Measurements from ENCODE around the gene KNSTRN.

The KNSTRN gene

GRCh38 chr15:40435710-40436089, 53.2 kb downstream of the KNSTRN start:
- DNase-seq, result no peak

- peak in 1 of 2 experiments; percentile 51 for DNase-seq
Observed at GRCh38 chr15:40436116-40436891, 53.8 kb downstream of the KNSTRN start.

GRCh38 chr15:40436892-40437751, 54.6 kb downstream of the KNSTRN start:
- DNase-seq, result peak in 1 of 2 experiments; percentile 46

DNA sequence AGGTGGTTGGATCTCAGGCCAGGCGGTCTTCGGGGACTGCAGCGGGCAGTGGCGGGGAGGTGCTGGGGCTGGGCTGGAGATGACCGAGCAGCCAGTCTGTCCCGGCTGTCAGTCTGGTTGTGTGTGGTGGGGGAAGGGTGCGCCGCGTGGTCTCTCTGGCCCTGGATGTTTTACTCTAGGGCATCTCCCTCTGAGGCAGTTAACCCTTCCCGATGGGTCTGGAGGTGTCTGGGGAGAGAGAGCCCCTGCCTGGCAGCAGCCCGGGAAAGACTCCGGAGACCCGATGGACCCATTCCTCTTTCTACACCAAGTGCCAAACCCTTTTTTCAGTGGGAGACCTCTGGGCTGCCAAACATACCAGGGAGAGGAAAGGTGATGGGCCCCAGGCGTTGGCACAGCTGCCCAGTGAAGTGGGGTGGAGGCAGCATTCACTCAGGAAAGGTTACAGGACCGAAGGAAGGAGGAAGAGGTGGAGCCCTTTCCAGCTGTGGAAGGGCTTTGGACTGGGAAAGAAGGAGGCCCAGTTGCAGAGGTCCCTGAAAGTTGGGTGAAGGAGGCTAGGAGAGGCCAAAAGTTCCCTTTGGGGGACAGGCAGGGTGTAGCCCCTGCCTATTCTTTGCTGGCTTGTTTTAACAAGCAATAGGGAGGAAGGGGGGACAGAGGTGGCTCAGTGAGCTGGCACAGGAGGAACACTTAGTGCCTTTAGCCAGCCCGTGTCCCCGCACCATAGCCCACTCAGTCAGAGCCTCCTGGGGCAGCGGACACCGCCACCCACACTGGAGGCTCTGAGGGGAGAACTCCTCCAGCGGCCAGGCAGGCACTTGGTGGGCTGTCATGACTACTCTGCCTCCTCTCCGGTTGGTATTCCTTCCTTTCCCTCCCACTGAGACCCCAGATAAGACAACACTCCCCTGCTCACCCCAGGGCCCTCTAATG, 55.5 kb downstream of the KNSTRN start:
- no peak for DNase-seq

DNA sequence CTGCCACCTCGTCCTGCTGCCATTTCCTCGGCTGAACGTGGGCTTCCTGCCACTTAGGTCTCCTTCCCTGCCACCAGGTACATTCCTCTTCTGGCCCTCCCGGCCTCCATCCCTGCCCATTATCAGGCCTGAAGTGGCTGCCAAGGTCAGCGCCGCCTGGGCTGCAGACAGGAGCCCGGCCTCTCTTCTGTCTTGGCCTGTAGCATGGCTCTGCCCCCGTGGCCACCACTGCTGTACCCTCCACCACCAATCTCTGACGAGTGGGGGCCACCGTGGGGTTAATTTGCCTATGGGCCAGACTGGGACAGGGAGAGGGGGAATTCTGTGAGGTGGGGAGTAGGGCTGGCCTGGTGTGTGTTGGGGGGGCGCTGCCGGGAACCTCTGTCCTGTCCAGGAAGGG, 56.2 kb downstream of the KNSTRN start:
- peak in 1 of 2 experiments; percentile 26 for DNase-seq

DNA sequence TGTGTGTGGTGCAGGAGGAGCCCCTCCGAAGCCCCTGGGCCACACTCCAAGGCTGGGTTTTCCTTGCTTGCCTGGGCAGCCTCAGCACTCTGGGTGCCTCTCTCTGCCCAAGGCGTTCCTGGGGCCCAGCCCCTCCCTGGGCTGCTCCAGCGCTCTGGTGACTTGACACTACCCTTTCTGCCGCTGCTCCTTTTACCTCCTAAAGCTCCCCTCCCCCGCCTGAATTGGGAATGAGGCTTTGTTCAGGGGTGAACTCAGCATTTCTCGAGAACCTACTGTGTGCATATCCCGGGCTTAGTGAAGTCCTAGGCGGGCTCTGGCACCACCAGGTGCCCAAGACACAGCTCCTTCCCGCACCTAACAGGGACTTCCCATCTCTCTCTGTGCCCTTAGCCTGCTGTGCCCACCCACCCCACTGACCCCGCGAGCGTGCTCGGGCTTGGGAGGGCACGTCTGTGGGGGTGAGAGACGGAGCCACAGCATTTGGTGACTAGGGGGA, 57.0 kb downstream of the KNSTRN start:
- peak in 1 of 2 experiments; percentile 62 for DNase-seq

GRCh38 chr15:40439960-40440742, 57.6 kb downstream of the KNSTRN start:
- DNase-seq, result peak; percentile 44 to 69

DNA sequence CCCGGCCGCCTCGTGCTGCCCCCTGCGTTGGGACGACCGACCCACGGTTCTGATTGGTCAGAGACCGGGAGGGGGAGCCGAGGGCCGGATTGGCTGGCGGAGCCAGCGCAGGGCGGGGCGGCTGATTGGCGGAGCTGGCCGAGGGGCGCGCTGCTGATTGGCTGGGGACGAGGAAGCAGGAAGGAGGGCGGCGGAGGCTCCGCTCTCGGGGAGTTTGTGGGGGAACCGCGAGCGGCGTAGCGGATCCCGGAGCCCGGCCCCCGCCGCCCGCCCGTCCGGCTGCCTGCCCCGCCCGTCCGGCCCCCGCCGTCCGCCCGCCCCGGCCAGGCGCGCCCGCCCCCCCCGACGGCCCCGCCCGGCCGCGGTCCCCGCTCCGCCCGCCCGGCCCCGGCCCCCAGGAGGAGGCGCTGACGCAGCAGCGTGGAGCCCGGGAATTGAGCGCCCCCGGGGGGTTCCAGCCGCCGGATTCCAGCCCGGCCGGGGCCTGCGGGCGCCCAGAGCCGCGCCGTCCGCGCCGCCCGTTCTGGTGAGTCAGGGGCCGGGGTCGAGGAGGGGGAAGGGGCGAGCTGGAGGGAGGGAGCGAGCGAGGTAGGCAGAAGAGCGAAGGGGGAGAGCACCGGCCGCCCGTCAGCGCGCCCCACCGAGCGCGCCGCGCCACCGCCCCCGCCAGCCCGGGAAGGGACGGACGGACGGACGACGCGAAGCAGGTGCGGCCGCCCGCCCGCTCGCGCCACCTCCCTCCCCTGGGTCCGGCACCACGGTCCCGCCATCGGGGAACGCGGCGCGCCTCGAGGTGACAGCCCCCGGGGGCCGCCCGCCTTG, 58.4 kb downstream of the KNSTRN start, which contains the start of gene BAHD1:
TSS of gene BAHD1 (plus strand) at position 211 of the 822 bp plus-strand sequence. CDS start 17,512 bp downstream, outside the sequence.
- DNase-seq, result peak; percentile 69 to 97

GRCh38 chr15:40441565-40442531, 59.3 kb downstream of the KNSTRN start:
- peak in 1 of 2 experiments; percentile 67 for DNase-seq

DNA sequence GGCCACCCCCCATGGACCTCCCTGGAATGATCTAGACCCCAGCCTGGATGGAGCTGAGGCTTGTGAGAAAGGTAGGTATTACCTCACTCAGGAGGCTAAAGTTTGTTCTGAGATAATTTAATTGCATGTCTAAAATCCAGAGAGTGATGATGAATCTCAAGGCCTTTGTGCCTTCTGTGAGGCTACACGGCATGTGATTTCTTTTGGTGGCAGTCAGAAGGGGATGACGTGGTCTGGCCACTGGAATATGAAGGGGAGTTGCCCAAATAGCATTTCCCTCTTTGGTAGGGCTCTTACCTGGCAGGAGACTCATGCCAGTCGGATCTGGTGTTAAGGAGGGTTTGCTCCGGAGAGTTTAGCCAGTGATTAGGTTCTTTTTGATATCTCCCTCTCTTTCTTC, 60.7 kb downstream of the KNSTRN start:
- DNase-seq, result no peak

DNA sequence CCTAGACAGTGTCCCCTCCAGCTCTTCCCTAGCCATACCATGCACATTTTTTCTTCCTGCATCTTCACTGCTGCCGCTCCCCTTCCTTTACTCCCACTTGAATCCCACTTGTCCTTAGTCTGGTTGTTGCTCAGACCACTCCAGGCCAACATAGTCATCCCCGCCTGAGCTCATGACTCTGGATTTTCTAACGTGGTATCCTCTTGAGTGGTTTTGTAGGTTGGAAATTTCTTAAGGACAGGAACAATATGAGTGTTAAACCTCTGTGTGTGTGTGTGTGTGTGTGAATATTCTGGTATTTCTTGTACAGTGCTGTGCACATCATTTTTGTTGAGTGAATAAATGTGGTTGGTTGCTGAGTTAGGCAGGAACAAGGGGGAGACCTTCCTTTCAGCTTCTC, 61.3 kb downstream of the KNSTRN start:
- DNase-seq, result no peak
